Lower lobe of right lung (tissue), 2 donors: ENCODE measurements around the gene CAMKMT. TPM values are rescaled to one million over a fixed set of nuclear protein-coding genes. Genes with fewer than 3 reads are reported as not detected.

Source experiments
- ATAC-seq, 2 donors: fragments of 200-7000 bp; cut with Tn5 transposase; one replicate each; pipeline ENCODE4 v1.9.1; 2020 to 2022; ENCODE audit warnings: mild to moderate bottlenecking in 2 of 2, moderate library complexity in 2 of 2
- DNase-seq: peaks from one replicate; pipeline ENCODE4 v3.0.0-alpha.2; 2020
- H3K27ac ChIP-seq: fragments of 200-600 bp; one replicate; pipeline ENCODE4 v1.8.0; 2022
- H3K27me3 ChIP-seq: fragments of 200-600 bp; one replicate; pipeline ENCODE4 v1.8.0; 2022; ENCODE audit warnings: low read depth
- H3K36me3 ChIP-seq: fragments of 200-600 bp; one replicate; pipeline ENCODE4 v1.8.0; 2022; ENCODE audit warnings: mild to moderate bottlenecking
- H3K4me1 ChIP-seq: fragments of 200-600 bp; one replicate; pipeline ENCODE4 v1.8.0; 2022
- H3K4me3 ChIP-seq: fragments of 200-600 bp; one replicate; pipeline ENCODE4 v1.8.0; 2022; ENCODE audit warnings: mild to moderate bottlenecking
- H3K9me3 ChIP-seq: fragments of 200-600 bp; one replicate; pipeline ENCODE4 v1.8.0; 2022
- intact Hi-C: fragments of 100-400 bp; cut with DNase I; formaldehyde crosslinking; loops from one replicate; pipeline ENCODE4 v1.11.0; 2022
- total RNA-seq: library from RNA; stranded (reverse); fragmentation: NEBNext Ultra II Directional; extraction: Animal tissue kit (Norgen Biotek cat#: 25700); gene quantifications from one replicate; pipeline ENCODE4 v1.2.1, GENCODE V29; 2021
- TF ChIP-seq, protein P1 (sequence below): fragments of 200-600 bp; IDR thresholded peaks from one replicate; pipeline ENCODE4 v1.8.0; 2022; ENCODE audit warnings: antibody characterized with exemption, mild to moderate bottlenecking
- donor health status: DM: no; HTN: yes; CAD: no; lungs with severe emphysema.

The CAMKMT gene
- total RNA-seq, 1 donor from 2014 or later: 10.5 TPM

DNA sequence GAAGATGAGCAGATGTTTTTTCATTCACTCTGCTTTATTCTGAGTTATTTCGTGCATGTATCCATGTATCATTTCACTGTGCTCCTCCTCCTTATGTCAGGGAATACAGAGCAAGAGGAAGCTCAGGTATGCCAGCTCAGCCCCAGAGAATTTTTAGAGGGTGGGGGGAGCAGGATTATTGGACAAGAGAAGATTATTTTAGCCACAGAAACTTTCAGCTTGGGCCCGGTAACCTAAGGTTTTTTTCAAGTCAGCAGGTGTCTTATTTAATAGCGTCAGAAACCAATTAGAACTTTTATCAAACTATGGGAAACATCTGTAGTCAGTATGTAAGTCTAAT is 346.9 kb downstream of the CAMKMT start:
- no peaks in the 10 kb centered on the region for H3K27me3 ChIP-seq
- ATAC-seq (no peak), DNase-seq (no peak)
- no peaks in the 10 kb centered on the region for H3K36me3 ChIP-seq
- TF ChIP-seq, protein P1, sequence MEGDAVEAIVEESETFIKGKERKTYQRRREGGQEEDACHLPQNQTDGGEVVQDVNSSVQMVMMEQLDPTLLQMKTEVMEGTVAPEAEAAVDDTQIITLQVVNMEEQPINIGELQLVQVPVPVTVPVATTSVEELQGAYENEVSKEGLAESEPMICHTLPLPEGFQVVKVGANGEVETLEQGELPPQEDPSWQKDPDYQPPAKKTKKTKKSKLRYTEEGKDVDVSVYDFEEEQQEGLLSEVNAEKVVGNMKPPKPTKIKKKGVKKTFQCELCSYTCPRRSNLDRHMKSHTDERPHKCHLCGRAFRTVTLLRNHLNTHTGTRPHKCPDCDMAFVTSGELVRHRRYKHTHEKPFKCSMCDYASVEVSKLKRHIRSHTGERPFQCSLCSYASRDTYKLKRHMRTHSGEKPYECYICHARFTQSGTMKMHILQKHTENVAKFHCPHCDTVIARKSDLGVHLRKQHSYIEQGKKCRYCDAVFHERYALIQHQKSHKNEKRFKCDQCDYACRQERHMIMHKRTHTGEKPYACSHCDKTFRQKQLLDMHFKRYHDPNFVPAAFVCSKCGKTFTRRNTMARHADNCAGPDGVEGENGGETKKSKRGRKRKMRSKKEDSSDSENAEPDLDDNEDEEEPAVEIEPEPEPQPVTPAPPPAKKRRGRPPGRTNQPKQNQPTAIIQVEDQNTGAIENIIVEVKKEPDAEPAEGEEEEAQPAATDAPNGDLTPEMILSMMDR: no peak
- H3K4me1 ChIP-seq: no peaks in the 10 kb centered on the region
- no peak overlapping the region for H3K27ac ChIP-seq
- intact Hi-C loops: no loop called here
- no peaks in the 10 kb centered on the region for H3K9me3 ChIP-seq
- no peak overlapping the region for H3K4me3 ChIP-seq

DNA sequence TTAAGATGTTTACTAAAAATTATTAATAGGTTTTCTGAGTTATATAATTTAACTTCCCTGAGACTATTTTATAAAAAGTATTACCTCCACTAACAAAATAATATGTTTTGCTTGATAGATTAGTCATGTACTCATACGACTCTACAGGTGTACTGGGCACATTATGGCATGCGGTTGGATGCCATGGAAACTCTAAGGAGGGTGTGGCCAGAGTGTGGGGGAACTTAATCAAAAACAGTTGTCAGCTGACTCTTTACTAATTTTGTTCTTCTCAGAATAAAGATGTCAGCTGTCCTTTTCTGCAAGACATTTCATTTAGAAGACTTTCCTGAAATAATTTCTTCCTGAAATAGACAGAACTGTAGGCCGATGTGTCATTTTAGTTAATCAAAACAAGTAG is 351.4 kb downstream of the CAMKMT start:
- TF ChIP-seq, protein P1: no peak
- intact Hi-C loops: no loop called here
- DNase-seq (no peak), ATAC-seq (no peak)
- H3K4me1 ChIP-seq: no peaks in the 10 kb centered on the region
- no peaks in the 10 kb centered on the region for H3K36me3 ChIP-seq
- H3K27me3 ChIP-seq: no peaks in the 10 kb centered on the region
- no peak overlapping the region for H3K27ac ChIP-seq
- H3K9me3 ChIP-seq: no peaks in the 10 kb centered on the region
- H3K4me3 ChIP-seq: no peak overlapping the region

DNA sequence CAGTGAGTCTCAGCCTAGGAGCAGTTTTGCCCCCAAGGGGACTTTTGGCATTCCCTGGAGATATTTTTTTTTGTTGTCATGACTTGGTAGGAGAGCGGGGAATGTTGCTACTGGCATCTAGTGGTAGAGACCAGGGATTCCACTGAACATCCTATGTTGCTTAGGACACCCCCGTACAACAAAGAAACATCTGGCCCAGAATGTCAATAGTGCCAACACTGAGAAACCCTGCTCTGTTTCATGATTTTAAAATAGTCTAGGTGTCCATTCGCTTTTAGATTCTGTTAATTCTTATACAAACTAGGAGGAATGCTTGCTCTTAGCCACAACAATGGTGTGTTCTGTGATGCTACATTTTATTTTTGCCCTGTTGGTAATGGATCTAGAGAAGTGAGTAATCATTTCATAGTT is 353.9 kb downstream of the CAMKMT start:
- DNase-seq (no peak), ATAC-seq (no peak)
- H3K9me3 ChIP-seq: no peaks in the 10 kb centered on the region
- H3K4me1 ChIP-seq: no peaks in the 10 kb centered on the region
- H3K27ac ChIP-seq: no peak overlapping the region
- H3K4me3 ChIP-seq: no peak overlapping the region
- no peaks in the 10 kb centered on the region for H3K36me3 ChIP-seq
- H3K27me3 ChIP-seq: no peaks in the 10 kb centered on the region
- intact Hi-C loops: no loop called here
- TF ChIP-seq, protein P1: no peak

DNA sequence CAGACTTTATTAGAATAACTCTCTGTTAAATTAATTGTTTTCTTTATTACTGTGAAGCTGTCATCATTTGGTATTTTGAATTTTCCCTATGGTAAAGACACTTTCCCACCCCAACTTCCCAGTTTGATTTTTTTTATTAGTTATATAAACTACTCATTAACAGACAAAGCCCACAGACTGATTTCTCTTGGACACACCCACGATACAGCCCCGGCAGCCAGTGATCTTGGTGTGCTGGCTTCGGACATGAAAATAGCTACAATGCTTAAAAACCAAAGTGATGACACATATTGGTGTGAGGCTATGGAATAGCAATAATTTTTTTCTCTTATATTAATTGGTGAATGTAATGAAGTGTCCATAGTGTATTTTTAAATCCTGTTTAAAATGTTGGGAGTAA is 354.4 kb downstream of the CAMKMT start:
- Histone ChIP-seq H3K36me3 (no peaks in the 10 kb centered on the region), H3K4me3 (no peak overlapping the region), H3K4me1 (no peaks in the 10 kb centered on the region), H3K27ac (no peak overlapping the region), H3K27me3 (no peaks in the 10 kb centered on the region), H3K9me3 (no peaks in the 10 kb centered on the region)
- TF ChIP-seq, protein P1: no peak
- intact Hi-C loops: no loop called here
- ATAC-seq: no peak
- no peak for DNase-seq

DNA sequence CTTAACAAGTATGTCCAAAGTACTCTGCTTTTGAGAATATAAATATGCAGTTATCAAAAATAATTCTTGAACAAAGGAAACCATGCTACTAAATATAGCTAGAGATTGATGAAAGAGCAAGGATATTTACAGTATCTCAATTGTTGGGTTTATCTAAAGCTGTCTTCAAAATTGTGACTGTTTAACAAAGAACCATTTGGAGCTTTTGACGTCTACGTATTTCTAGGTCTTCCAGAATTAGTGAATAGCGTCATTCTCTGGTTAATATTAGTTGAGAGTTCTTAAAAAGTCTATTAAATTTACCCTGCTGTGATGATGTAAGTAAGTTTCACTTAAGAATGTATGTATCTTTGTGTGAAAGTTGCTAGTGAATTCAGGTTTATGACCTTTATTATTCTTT is 356.7 kb downstream of the CAMKMT start:
- TF ChIP-seq, protein P1: no peak
- Histone ChIP-seq H3K27me3 (no peaks in the 10 kb centered on the region), H3K9me3 (no peaks in the 10 kb centered on the region), H3K36me3 (no peaks in the 10 kb centered on the region), H3K27ac (no peak overlapping the region), H3K4me3 (no peak overlapping the region), H3K4me1 (no peaks in the 10 kb centered on the region)
- no peak for DNase-seq
- no peak for ATAC-seq
- intact Hi-C loops: no loop called here

DNA sequence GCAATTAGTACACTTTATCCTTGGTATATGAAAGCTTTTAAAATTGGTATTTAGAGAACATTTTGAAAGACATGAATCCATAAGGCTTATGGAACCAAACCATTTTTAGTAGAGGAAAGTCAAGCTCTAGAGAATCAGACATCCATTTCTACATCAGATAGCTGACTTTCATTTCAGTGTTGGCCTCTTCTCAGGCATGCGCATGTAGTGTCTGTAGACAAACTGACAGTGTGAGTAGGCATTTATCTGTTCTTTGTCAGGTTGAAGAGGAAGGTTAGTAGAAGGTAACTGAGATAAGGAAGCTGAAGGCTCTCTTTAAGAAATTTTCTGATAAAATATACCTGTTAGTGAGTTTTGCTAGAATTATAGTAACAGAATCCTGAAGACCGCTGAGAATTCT is 357.8 kb downstream of the CAMKMT start:
- Histone ChIP-seq H3K4me1 (no peaks in the 10 kb centered on the region), H3K4me3 (no peak overlapping the region), H3K27me3 (no peaks in the 10 kb centered on the region), H3K27ac (no peak overlapping the region), H3K36me3 (no peaks in the 10 kb centered on the region), H3K9me3 (no peaks in the 10 kb centered on the region)
- ATAC-seq: no peak
- intact Hi-C loops: no loop called here
- no peak for DNase-seq
- TF ChIP-seq, protein P1: no peak
